Measurements from ENCODE around the gene GPS1.

- TF ChIP-seq, protein P1, sequence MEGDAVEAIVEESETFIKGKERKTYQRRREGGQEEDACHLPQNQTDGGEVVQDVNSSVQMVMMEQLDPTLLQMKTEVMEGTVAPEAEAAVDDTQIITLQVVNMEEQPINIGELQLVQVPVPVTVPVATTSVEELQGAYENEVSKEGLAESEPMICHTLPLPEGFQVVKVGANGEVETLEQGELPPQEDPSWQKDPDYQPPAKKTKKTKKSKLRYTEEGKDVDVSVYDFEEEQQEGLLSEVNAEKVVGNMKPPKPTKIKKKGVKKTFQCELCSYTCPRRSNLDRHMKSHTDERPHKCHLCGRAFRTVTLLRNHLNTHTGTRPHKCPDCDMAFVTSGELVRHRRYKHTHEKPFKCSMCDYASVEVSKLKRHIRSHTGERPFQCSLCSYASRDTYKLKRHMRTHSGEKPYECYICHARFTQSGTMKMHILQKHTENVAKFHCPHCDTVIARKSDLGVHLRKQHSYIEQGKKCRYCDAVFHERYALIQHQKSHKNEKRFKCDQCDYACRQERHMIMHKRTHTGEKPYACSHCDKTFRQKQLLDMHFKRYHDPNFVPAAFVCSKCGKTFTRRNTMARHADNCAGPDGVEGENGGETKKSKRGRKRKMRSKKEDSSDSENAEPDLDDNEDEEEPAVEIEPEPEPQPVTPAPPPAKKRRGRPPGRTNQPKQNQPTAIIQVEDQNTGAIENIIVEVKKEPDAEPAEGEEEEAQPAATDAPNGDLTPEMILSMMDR (IDR thresholded peaks at IDR 0.05): no peak
- no peak for TF ChIP-seq POLR2A (IDR thresholded peaks at IDR 0.05)
These were observed 46.9 kb upstream of the GPS1 start for GRCh38 chr17:82004517-82005455.

All from vagina (tissue), 2 donors.